ENCODE measurements around the gene ZNF462. TPM values are rescaled to one million over a fixed set of nuclear protein-coding genes. Genes with fewer than 3 reads are reported as not detected.
A peak's percentile ranks its signal among the peaks of the same experiment; 100 is the strongest.

The ZNF462 gene
- total RNA-seq, 1 experiment from 2014 or later: 164 TPM

DNA sequence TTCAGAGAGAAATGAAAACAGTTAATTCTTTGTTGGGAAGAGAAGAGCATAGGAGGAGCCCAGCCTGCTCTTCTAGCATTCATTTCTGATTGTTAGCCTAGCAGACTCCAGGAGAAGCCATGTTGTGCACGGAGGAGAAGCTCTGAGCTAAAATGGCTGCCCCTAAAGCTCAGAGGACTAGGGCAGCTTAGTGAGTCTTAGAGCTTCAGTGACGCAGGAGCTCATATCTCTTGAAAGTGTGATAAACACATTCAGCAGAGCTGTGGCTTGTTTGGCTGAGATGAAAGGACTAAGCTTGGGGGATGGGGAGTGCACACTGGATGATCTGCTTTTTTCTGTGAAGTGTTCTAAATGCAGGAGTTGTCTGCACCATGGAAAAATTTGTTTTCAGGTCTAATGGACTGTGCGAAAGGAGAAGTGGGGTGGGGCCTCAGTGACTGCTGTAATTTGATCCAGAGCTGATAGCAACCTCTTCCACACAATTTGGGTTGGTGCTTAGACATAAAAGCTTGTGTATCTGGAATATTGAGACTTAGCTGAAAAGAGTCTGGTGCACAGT, 58.5 kb downstream of the ZNF462 start:
- H3K79me1 ChIP-seq (ENCODE audit: insufficient read depth, low read depth, low read length, poor library complexity, severe bottlenecking): peaks cover 3% of the 10 kb centered on the region
- H3K9me3 ChIP-seq (ENCODE audit: control insufficient read depth, low read depth, low read length): no peaks in the 10 kb centered on the region
- peaks cover 38 to 43% of the 10 kb centered on the region in 2 experiments for H3K4me1 Mint-ChIP-seq
- H3K36me3 Mint-ChIP-seq (ENCODE audit: insufficient read depth in 1 of 3, low read depth in 3 of 3): peaks cover 52 to 86% (median 63%) of the 10 kb centered on the region in 3 experiments
- H3K27me3 Mint-ChIP-seq (ENCODE audit: low read depth): no peaks in the 10 kb centered on the region
- WGBS (ENCODE audit: extremely low coverage, insufficient read length, low lambda C conversion rate): no CpG with 5 or more reads among the region's 3 CpGs
- no peak overlapping the region for H4K5ac ChIP-seq (ENCODE audit: insufficient read length, low read depth, low read length)
- no peaks in the 10 kb centered on the region for H4K20me1 ChIP-seq (ENCODE audit: control insufficient read depth, insufficient read depth, insufficient read length)
- no peak overlapping the region for H2BK5ac ChIP-seq (ENCODE audit: insufficient read length, low read length)
- no peak overlapping the region for H3K23ac ChIP-seq (ENCODE audit: insufficient read length, low read depth, low read length)
- no peaks in the 10 kb centered on the region for H3K23me2 ChIP-seq (ENCODE audit: insufficient read length, low read depth, low read length, poor library complexity, severe bottlenecking)
- no peak overlapping the region for H4K91ac ChIP-seq (ENCODE audit: insufficient read length, low read depth, low read length)
- no peaks in the 10 kb centered on the region for H3K9me3 Mint-ChIP-seq
- H3K4me2 ChIP-seq (ENCODE audit: insufficient read depth, insufficient read length, low read length): no peak overlapping the region
- H3K4ac ChIP-seq (ENCODE audit: low read depth, low read length): no peak overlapping the region
- H3T11ph ChIP-seq (ENCODE audit: low read length): no peak overlapping the region
- H3K4me3 Mint-ChIP-seq: no peak overlapping the region
- H3K79me2 ChIP-seq (ENCODE audit: insufficient read depth, low read length): peaks cover 10% of the 10 kb centered on the region; the same call in 1 of the 2 replicates
- no peak for DNase-seq
- no peak overlapping the region for H4K8ac ChIP-seq (replicated peaks; ENCODE audit: insufficient read length, low read depth, low read length)
- no peak overlapping the region for H3K14ac ChIP-seq (ENCODE audit: insufficient read depth, low read length)
- H3K27ac ChIP-seq (ENCODE audit: insufficient read length, low read depth, low read length): no peak overlapping the region
- no peaks in the 10 kb centered on the region for H3K27me3 ChIP-seq (ENCODE audit: insufficient read depth, low read length)
- no peak overlapping the region for H2BK15ac ChIP-seq (ENCODE audit: low read depth, low read length)
- H2BK120ac ChIP-seq (ENCODE audit: low read depth, low read length, poor library complexity, severe bottlenecking): no peak overlapping the region
- H3K9ac ChIP-seq (ENCODE audit: extremely low read depth, insufficient read length, low read length): no peak overlapping the region
- no peak overlapping the region for H2BK20ac ChIP-seq (ENCODE audit: low read depth, low read length, poor library complexity, severe bottlenecking)
- H3K27ac Mint-ChIP-seq: peak overlapping the region; percentile 24 to 86 (median 69); a peak in 6 of 7 replicates
- TF ChIP-seq, protein P1, sequence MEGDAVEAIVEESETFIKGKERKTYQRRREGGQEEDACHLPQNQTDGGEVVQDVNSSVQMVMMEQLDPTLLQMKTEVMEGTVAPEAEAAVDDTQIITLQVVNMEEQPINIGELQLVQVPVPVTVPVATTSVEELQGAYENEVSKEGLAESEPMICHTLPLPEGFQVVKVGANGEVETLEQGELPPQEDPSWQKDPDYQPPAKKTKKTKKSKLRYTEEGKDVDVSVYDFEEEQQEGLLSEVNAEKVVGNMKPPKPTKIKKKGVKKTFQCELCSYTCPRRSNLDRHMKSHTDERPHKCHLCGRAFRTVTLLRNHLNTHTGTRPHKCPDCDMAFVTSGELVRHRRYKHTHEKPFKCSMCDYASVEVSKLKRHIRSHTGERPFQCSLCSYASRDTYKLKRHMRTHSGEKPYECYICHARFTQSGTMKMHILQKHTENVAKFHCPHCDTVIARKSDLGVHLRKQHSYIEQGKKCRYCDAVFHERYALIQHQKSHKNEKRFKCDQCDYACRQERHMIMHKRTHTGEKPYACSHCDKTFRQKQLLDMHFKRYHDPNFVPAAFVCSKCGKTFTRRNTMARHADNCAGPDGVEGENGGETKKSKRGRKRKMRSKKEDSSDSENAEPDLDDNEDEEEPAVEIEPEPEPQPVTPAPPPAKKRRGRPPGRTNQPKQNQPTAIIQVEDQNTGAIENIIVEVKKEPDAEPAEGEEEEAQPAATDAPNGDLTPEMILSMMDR (conservative IDR thresholded peaks at IDR 0.05): no peak
- no peak overlapping the region for H3K18ac ChIP-seq (ENCODE audit: insufficient read length, low read depth, low read length)
- no peak overlapping the region for H2AFZ ChIP-seq (ENCODE audit: low read length)
- H3K4me1 ChIP-seq (ENCODE audit: insufficient read depth, low read length): peaks cover 5% of the 10 kb centered on the region; the same call in 1 of the 2 replicates
- no peak overlapping the region for H2BK12ac ChIP-seq (ENCODE audit: insufficient read length, low read depth, low read length)
- no peak overlapping the region for H3K56ac ChIP-seq (ENCODE audit: insufficient read length, low read depth, low read length)
- H2AK5ac ChIP-seq (ENCODE audit: insufficient read length, low read length): no peak overlapping the region
